HEK293 (cell line): ENCODE measurements around the gene OR10AD1.

Experiments used
- CTCF ChIA-PET: fragments of 350-600 bp; formaldehyde crosslinking; extraction: SDS; loops from one replicate; lab custom pipeline; 2021; ENCODE audit warnings: antibody characterized with exemption; lab: Yijun Ruan, JAX
- POLR2A ChIA-PET: fragments of 300-600 bp; formaldehyde crosslinking; extraction: SDS; loops from one replicate; lab custom pipeline; 2020; ENCODE audit warnings: antibody characterized with exemption, inconsistent platforms; lab: Yijun Ruan, JAX
- H3K27ac ChIP-seq: fragments of 200-500 bp; sonication (Bioruptor generic); 2 replicates; pipeline ENCODE4 v1.5.1; 2014; ENCODE audit warnings: low read depth, low read length, control low read depth, inconsistent platforms; ENCODE audit errors: extremely low read depth
- H3K36me3 ChIP-seq, 2 experiments: fragments of 200-500 bp in 1 of 2; sonication (Bioruptor generic) in 1 of 2; 1 replicate in 1 of 2; 2 replicates in 1 of 2; pipeline ENCODE4 v1.5.1; 2014 to 2017; ENCODE audit warnings: inconsistent platforms in 2 of 2, low read length in 2 of 2; ENCODE audit not compliant: control insufficient read depth in 2 of 2, insufficient read depth in 1 of 2
- H3K4me1 ChIP-seq: fragments of 200-500 bp; sonication (Bioruptor generic); 2 replicates; pipeline ENCODE4 v1.5.1; 2014; ENCODE audit warnings: mild to moderate bottlenecking, low read length, inconsistent platforms; ENCODE audit not compliant: control insufficient read depth, insufficient read depth
- H3K4me3 ChIP-seq: 2 replicates; pipeline ENCODE4 v1.5.1; 2011; ENCODE audit warnings: low read depth, mild to moderate bottlenecking, control low read depth, low read length, moderate library complexity
- H3K9me3 ChIP-seq: fragments of 200-500 bp; sonication (Bioruptor generic); 2 replicates; pipeline ENCODE4 v1.5.1; 2014; ENCODE audit warnings: low read depth, low read length, inconsistent platforms; ENCODE audit not compliant: control insufficient read depth, insufficient read depth
- HOXC10 ChIP-seq: sonication (generic); formaldehyde crosslinking; IDR thresholded peaks from 2 replicates; pipeline ENCODE4 v1.8.1; 2023; ENCODE audit warnings: mild to moderate bottlenecking, missing genetic modification reagents
- INSM2 ChIP-seq: fragments of 450-650 bp; formaldehyde crosslinking; IDR thresholded peaks from 2 replicates; pipeline ENCODE4 v1.5.1; 2016; ENCODE audit warnings: missing biosample characterization, missing genetic modification characterization
- KLF16 ChIP-seq: fragments of 450-650 bp; formaldehyde crosslinking; IDR thresholded peaks from 2 replicates; pipeline ENCODE4 v1.5.1; 2017; ENCODE audit warnings: missing biosample characterization, missing genetic modification characterization
- MZF1 ChIP-seq: fragments of 450-650 bp; formaldehyde crosslinking; IDR thresholded peaks from 2 replicates; pipeline ENCODE4 v1.5.1; 2017; ENCODE audit warnings: missing biosample characterization, missing genetic modification characterization, borderline replicate concordance
- PBX3 ChIP-seq: sonication (generic); formaldehyde crosslinking; IDR thresholded peaks from 2 replicates; pipeline ENCODE4 v1.8.1; 2022; ENCODE audit warnings: mild to moderate bottlenecking, moderate library complexity, missing genetic modification reagents
- REST ChIP-seq: fragments of 450-650 bp; formaldehyde crosslinking; IDR thresholded peaks from 2 replicates; pipeline ENCODE4 v1.5.1; 2016; ENCODE audit warnings: missing biosample characterization, missing genetic modification characterization
- SP7 ChIP-seq: fragments of 450-650 bp; formaldehyde crosslinking; IDR thresholded peaks from 2 replicates; pipeline ENCODE4 v1.5.1; 2016; ENCODE audit warnings: missing biosample characterization, missing genetic modification characterization
- ZBTB21 ChIP-seq: fragments of 450-650 bp; formaldehyde crosslinking; IDR thresholded peaks from 2 replicates; pipeline ENCODE4 v1.5.1; 2017; ENCODE audit warnings: missing biosample characterization, missing genetic modification characterization
- ZNF280C ChIP-seq: fragments of 450-650 bp; formaldehyde crosslinking; IDR thresholded peaks from 2 replicates; pipeline ENCODE4 v1.5.1; 2016; ENCODE audit warnings: missing biosample characterization, missing genetic modification characterization
- ZNF362 ChIP-seq: fragments of 450-650 bp; formaldehyde crosslinking; IDR thresholded peaks from 2 replicates; pipeline ENCODE4 v1.5.1; 2016; ENCODE audit warnings: missing biosample characterization, missing genetic modification characterization
- ZNF488 ChIP-seq: fragments of 450-650 bp; formaldehyde crosslinking; IDR thresholded peaks from 2 replicates; pipeline ENCODE4 v1.5.1; 2016; ENCODE audit warnings: missing biosample characterization, missing genetic modification characterization
- ZNF626 ChIP-seq: fragments of 450-650 bp; sonication (Bioruptor Pico); formaldehyde crosslinking; IDR thresholded peaks from 2 replicates; pipeline ENCODE4 v1.5.1; 2018; ENCODE audit warnings: missing biosample characterization, missing genetic modification characterization, inconsistent platforms
- ZNF747 ChIP-seq: fragments of 450-650 bp; formaldehyde crosslinking; IDR thresholded peaks from 2 replicates; pipeline ENCODE4 v1.5.1; 2016; ENCODE audit warnings: missing biosample characterization, missing genetic modification characterization
- ZNF791 ChIP-seq: fragments of 450-650 bp; formaldehyde crosslinking; IDR thresholded peaks from 2 replicates; pipeline ENCODE4 v1.5.1; 2016; ENCODE audit warnings: missing biosample characterization, missing genetic modification characterization

OR10AD1 gene

GRCh38 chr12:48203192-48203591 lies at the start of gene OR10AD1:
TSS of gene OR10AD1 (minus strand) at chr12:48203292. CDS start at chr12:48203292, 0 bp downstream.
- no peak for TF ChIP-seq HOXC10 (CRISPR knock-in tag)
- no peak for TF ChIP-seq REST (tag by site-specific recombination)
- TF ChIP-seq INSM2 (tag by site-specific recombination), result no peak
- no peak for TF ChIP-seq ZBTB21 (tag by site-specific recombination)
- no peak for TF ChIP-seq ZNF280C
- TF ChIP-seq KLF16 (tag by site-specific recombination), result no peak
- no peak for TF ChIP-seq ZNF488 (tag by site-specific recombination)
- no peak for TF ChIP-seq MZF1 (tag by site-specific recombination)
- H3K4me1 ChIP-seq, result peaks cover 12% of the 10 kb centered on the region
- H3K9me3 ChIP-seq, result no peaks in the 10 kb centered on the region; the same call in 1 of the 2 replicates
- no peak within 1 kb of the TSS for H3K4me3 ChIP-seq
- no peak within 1 kb of the TSS for H3K27ac ChIP-seq
- CTCF ChIA-PET, result interaction anchor here (1.3 kb wide), 1 partner anchor 415 kb away, joined by 4 read pairs; no protein-coding TSS in a partner anchor
- no peaks in the 10 kb centered on the region for H3K36me3 ChIP-seq
- POLR2A ChIA-PET, result no interaction called here

GRCh38 chr12:48247181-48247966 lies 44.3 kb upstream of the OR10AD1 start:
- ChIA-PET CTCF (no interaction called here), POLR2A (no interaction called here)
- Histone ChIP-seq H3K4me1 (no peaks in the 10 kb centered on the region), H3K4me3 (no peak overlapping the region), H3K36me3 (no peaks in the 10 kb centered on the region), H3K27ac (no peak overlapping the region), H3K9me3 (no peaks in the 10 kb centered on the region)
- TF ChIP-seq ZNF791 (tag by site-specific recombination) (no peak), ZNF362 (no peak), ZNF747 (tag by site-specific recombination) (no peak), SP7 (tag by site-specific recombination) (no peak), ZNF626 (tag by site-specific recombination) (no peak), PBX3 (no peak), REST (tag by site-specific recombination) (no peak)
